ENCODE results near the gene HHEX.

DNA sequence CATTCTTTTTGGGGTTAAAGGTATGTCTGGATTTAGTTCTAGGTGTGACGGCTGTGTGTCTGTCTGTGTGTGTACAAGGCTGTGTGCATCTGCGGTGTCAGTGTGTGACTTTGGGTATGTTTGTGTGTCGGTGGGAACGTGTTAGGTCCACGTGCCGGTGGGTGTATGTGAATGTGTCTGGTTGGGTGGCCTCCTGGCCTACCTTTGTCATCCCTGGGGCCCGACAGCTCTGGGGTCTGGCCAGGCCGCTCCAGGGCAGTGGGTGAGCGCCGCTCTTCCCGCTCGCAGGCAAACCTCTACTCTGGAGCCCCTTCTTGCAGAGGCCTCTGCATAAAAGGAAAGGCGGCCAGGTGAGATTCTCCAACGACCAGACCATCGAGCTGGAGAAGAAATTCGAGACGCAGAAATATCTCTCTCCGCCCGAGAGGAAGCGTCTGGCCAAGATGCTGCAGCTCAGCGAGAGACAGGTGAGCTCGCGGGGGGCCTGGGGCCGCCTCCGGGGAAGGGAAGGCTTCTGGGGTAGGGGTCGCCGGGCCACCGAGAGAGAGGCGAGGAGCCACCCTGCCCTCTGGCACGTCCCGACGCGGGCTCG is 2.4 kb downstream of the HHEX start:
- TF ChIP-seq, protein P1, sequence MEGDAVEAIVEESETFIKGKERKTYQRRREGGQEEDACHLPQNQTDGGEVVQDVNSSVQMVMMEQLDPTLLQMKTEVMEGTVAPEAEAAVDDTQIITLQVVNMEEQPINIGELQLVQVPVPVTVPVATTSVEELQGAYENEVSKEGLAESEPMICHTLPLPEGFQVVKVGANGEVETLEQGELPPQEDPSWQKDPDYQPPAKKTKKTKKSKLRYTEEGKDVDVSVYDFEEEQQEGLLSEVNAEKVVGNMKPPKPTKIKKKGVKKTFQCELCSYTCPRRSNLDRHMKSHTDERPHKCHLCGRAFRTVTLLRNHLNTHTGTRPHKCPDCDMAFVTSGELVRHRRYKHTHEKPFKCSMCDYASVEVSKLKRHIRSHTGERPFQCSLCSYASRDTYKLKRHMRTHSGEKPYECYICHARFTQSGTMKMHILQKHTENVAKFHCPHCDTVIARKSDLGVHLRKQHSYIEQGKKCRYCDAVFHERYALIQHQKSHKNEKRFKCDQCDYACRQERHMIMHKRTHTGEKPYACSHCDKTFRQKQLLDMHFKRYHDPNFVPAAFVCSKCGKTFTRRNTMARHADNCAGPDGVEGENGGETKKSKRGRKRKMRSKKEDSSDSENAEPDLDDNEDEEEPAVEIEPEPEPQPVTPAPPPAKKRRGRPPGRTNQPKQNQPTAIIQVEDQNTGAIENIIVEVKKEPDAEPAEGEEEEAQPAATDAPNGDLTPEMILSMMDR (conservative IDR thresholded peaks at IDR 0.05 in 1 of 2, IDR thresholded peaks at IDR 0.05 in 1 of 2; ENCODE audit: extremely low read depth in 1 of 2, insufficient read depth in 1 of 2, low read depth in 1 of 2, low read length in 2 of 2) = no peak
- no peak for TF ChIP-seq EZH2 (IDR thresholded peaks at IDR 0.05; ENCODE audit: borderline replicate concordance, low read length)

Data from mammary epithelial cell (primary cell).